ENCODE data around the gene EEA1. TPM values are rescaled to one million over a fixed set of nuclear protein-coding genes. Genes with fewer than 3 reads are reported as not detected.
"Not testable (repeated sequence)": the region's sequence is repeated elsewhere in the genome, so short reads cannot be mapped to it uniquely, and the experiment has no call there.

The EEA1 gene
- polyA plus RNA-seq, 1 donor = 20.7 TPM

GRCh38 chr12:92749691-92750090 lies 179.4 kb downstream of the EEA1 start:
- DNase-seq (ENCODE audit: low read depth) = not testable (repeated sequence)

GRCh38 chr12:92747151-92747550 lies 181.9 kb downstream of the EEA1 start:
- no peak for DNase-seq (ENCODE audit: low read depth)

- peak; percentile 83 for DNase-seq (ENCODE audit: low read depth)
Measured at GRCh38 chr12:92745856-92746550, 183.1 kb downstream of the EEA1 start.

DNA sequence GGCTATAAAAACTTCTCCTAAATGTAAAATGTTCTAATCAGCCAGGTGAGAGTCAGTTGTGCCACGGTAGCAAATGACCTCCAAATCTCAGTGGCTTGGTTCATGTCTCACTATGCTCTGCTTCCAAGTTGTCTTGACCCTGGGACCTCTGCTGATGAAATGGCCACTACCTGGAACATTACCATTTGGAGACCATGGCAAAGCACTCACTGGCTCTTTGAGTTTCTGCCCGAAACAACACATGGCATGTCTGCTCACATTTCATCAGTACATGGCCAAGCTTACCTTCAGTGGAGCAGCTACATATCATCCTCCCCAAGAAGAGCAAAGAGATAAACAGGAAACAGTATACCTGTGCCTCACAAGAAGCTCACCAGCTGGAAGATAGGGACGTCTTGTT lies 186.1 kb downstream of the EEA1 start:
- DNase-seq (ENCODE audit: low read depth) = no peak

DNA sequence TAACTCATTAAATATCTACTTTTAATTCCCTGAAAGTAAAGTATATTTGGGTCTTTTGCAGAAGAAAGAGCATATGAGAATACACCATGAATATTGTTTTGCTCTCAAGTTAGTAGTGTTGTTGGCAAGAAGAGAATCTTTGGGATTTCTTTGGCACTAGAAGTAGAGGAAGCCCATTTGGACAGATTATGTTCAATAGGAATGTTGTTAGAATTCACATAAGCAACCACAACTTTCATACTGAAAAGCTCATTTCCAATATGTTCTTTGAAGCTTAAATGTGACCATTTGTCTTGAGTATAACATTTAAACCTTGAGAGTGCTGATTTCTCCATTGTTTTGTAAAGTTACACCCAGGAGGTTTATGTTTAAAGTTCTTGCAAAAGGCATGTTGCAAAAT lies 188.7 kb downstream of the EEA1 start:
- DNase-seq (ENCODE audit: low read depth) = no peak

DNA sequence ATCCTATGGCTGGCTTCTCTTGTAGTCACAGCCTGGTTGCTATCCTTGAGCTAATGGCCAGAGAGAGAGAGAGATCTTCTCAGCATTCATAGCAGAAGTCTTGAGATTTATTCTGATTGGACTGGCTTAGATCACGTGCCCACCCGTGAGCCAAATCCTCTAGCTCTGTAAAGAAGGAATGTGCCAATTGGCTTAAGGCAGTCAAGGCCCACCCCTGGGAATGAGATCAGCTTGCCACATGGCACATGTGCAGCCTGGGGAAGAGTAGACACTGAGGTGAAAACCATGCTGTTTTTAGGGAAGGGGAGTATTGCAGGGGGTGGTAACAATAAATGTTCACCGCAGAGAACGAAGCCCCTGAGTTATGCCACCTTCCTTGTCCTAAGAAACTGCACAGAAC lies 190.0 kb downstream of the EEA1 start:
- DNase-seq (ENCODE audit: low read depth) = no peak

GRCh38 chr12:92737855-92738850 lies 190.9 kb downstream of the EEA1 start:
- DNase-seq (ENCODE audit: low read depth) = no peak

- no peak for DNase-seq (ENCODE audit: low read depth)
Measured at GRCh38 chr12:92736605-92737004, 192.5 kb downstream of the EEA1 start.

- peak; percentile 73 for DNase-seq (ENCODE audit: low read depth)
Measured at GRCh38 chr12:92735131-92735721, 193.9 kb downstream of the EEA1 start.

GRCh38 chr12:92733661-92734060 lies 195.4 kb downstream of the EEA1 start:
- no peak for DNase-seq (ENCODE audit: low read depth)

- DNase-seq (ENCODE audit: low read depth) = no peak
Measured at GRCh38 chr12:92733181-92733580, 195.9 kb downstream of the EEA1 start.

DNA sequence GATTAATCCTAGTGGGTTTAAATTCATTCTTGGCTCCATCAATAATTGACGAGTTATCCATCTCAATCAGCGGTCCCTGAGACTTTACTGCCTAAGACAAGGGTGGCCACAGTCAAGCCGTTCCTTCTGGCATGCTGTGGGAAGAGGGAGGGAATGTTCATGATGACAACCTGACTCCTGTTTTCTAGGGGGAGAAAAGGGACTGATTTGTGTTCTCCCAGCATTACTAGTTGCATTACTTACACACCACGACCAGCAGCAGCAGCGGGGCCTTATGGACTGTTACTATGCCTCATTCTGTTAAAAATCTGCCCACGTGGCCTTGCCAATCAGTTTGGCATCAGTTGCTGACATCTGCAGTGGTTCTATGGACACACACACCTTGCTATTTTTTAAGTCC lies 196.4 kb downstream of the EEA1 start:
- DNase-seq (ENCODE audit: low read depth) = no peak

- DNase-seq (ENCODE audit: low read depth) = no peak
Measured at GRCh38 chr12:92732216-92732615, 196.9 kb downstream of the EEA1 start.

DNA sequence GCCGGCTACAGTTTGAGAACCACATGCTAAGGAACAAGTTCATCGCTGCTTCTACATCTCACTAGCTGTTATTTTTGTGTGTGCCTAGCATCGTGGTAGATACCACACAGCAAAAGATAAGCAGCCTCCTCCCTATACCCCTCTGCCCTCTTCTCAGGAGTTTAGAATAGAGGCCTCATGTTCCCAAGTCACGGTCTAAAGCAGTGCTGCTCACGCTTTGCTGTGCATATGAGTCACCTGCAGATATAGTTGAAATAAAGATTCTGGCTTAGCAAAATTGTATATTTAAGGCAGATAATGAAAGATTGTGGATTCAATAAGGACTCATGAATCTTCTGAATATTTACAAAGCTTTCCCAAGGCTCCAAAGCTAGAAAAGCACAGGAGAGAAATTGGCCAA lies 198.3 kb downstream of the EEA1 start:
- DNase-seq (ENCODE audit: low read depth) = no peak

DNA sequence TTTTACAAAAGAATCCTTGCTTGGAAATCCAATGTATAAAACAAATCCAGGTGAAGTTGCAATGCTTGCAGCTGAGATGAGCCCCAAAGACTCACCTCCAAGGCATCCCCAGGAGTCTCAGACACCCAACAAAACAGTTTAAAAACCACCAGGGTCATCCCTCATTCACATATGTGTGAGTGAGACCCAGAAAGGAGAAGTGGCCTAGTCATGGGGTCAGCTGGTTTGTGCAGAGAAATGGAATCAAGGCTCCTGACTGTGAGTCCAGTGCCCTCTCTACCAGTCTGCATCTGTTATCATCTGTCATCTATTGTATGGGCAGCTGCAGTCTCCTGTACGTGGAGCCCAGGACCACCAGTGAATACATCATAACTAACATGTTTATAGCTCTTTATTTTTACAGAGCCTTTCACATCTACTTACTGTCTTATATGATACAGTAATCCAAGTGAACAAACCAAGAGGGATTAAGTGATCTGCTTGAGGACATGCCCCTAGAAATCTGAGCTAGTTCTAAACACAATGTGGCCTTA lies 199.3 kb downstream of the EEA1 start:
- no peak for DNase-seq (ENCODE audit: low read depth)

DNA sequence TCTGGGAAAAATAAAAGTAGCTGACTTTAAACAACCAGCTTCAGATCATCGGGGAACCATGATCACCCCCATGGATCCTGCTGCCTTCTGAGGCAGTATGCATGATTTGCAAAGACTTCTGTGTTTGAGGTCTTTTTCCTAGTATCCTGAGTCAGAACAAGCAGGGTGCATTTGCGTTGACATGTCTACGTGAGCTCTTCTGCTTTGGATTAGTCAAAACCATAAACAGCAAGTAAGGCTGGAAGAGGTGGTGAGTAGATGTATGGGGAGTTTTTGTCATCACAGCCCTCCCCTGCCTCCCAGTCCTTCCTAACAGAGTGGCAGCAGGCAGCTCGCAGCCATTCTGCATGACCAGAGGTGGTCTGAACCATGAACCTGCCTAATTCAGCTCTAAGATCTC lies 202.2 kb downstream of the EEA1 start:
- DNase-seq (ENCODE audit: low read depth) = no peak

DNA sequence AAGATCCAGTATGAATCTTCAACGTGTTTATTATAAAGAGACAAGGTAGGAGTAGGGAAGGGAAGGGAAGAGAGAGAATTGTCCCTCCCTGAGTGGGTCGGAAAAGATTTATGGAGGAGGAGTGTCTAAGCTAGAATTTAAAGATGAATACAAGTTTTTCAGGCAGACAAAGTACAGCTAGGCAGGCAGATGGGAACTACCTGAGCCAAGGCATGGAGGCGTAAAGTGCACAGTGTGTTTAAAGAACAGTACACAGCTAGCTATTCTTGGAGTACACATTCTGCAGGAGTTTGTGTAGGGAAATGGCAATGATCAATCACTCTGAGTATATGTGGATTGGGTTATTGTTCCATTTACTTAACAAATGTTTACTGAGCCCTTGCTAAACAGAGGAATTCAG lies 206.2 kb downstream of the EEA1 start:
- DNase-seq (ENCODE audit: low read depth) = no peak

GRCh38 chr12:92721656-92722055 lies 207.4 kb downstream of the EEA1 start:
- DNase-seq (ENCODE audit: low read depth) = no peak

DNA sequence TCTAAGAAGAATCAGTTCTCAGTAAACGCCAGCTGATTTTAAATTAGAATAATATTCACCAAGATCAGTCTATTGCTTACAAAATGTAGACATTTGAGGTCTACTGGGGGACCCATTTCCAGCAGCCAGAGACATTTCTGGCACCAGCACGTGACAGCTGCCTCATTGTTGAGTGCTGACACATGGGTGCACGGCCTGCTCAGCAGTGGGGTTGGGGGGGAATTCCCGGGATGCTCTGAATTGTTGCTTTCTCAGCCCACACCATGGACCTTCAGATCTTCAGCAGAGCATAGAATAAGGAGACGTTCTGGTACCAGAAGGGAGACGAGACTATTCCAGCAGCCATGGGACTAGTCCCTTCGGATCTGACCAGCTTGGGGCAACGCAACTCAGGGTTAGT lies 208.0 kb downstream of the EEA1 start:
- no peak for DNase-seq (ENCODE audit: low read depth)
